Gastroesophageal sphincter (tissue), 3 donors: ENCODE measurements around the gene CACNA2D3.

Experiments
- EP300 ChIP-seq: sonication (generic); formaldehyde crosslinking; IDR thresholded peaks from one replicate; pipeline ENCODE4 v1.6.1; 2017; ENCODE audit warnings: antibody characterized with exemption, mild to moderate bottlenecking
- POLR2A ChIP-seq, 2 donors: fragments of 450-650 bp; IDR thresholded peaks; one replicate each; pipeline ENCODE4 v1.6.1; 2017; ENCODE audit warnings: antibody characterized with exemption in 2 of 2, mild to moderate bottlenecking in 2 of 2, moderate library complexity in 1 of 2
- TF ChIP-seq, protein P1 (sequence below), 4 experiments: fragments of 200-600 bp in 2 of 4; fragments of 450-650 bp in 2 of 4; sonication (generic) in 1 of 4; IDR thresholded peaks; one replicate each; pipeline ENCODE4 v1.5.1; 2017 to 2019; ENCODE audit warnings: antibody characterized with exemption in 4 of 4, mild to moderate bottlenecking in 2 of 4, moderate library complexity in 2 of 4

DNA sequence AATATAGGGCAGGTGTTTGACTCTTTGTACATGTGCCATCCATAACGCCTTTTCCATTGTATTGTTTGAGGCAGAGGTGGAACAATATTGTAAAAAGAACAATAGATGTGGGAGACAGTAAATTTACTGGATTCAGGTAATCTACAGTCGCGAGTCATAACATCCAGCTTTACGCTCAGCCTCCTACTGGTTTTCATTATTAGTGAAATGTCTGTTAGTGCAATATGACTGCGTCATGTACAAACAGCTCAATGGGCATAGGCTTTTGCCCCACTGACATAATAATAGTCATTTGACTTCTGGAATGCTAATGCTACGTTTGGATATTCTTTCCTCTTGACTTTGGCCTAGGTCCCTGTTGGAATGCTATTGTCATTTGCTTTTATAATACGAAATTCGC is 9.5 kb downstream of the CACNA2D3 start:
- TF ChIP-seq, protein P1, sequence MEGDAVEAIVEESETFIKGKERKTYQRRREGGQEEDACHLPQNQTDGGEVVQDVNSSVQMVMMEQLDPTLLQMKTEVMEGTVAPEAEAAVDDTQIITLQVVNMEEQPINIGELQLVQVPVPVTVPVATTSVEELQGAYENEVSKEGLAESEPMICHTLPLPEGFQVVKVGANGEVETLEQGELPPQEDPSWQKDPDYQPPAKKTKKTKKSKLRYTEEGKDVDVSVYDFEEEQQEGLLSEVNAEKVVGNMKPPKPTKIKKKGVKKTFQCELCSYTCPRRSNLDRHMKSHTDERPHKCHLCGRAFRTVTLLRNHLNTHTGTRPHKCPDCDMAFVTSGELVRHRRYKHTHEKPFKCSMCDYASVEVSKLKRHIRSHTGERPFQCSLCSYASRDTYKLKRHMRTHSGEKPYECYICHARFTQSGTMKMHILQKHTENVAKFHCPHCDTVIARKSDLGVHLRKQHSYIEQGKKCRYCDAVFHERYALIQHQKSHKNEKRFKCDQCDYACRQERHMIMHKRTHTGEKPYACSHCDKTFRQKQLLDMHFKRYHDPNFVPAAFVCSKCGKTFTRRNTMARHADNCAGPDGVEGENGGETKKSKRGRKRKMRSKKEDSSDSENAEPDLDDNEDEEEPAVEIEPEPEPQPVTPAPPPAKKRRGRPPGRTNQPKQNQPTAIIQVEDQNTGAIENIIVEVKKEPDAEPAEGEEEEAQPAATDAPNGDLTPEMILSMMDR (IDR thresholded peaks at IDR 0.05) = no peak
- TF ChIP-seq POLR2A (IDR thresholded peaks at IDR 0.05) (no peak), EP300 (no peak)
